ENCODE data around the gene UNKL.

DNA sequence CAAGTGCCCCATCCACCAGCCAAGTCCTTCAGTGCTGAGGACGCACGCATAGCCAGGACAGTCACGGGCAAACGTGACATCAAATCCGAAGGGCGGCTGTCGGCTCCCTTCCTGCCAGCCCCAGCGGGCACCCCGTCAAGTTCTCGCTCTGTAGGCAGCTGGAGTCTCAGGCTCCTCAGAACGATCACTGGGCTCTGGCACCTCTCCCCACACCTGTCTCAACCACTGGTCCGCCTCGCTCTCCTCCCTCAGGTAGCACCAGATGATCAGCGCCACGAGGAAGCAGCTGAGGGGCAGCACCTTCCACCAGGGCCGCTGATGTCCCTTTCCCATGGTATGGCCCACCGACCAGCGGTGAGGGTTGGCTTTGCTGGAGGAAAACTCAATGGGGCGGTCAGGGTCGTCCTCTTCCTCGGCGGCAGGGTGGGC lies 5.6 kb upstream of the UNKL start:
- TF ChIP-seq, protein P1, sequence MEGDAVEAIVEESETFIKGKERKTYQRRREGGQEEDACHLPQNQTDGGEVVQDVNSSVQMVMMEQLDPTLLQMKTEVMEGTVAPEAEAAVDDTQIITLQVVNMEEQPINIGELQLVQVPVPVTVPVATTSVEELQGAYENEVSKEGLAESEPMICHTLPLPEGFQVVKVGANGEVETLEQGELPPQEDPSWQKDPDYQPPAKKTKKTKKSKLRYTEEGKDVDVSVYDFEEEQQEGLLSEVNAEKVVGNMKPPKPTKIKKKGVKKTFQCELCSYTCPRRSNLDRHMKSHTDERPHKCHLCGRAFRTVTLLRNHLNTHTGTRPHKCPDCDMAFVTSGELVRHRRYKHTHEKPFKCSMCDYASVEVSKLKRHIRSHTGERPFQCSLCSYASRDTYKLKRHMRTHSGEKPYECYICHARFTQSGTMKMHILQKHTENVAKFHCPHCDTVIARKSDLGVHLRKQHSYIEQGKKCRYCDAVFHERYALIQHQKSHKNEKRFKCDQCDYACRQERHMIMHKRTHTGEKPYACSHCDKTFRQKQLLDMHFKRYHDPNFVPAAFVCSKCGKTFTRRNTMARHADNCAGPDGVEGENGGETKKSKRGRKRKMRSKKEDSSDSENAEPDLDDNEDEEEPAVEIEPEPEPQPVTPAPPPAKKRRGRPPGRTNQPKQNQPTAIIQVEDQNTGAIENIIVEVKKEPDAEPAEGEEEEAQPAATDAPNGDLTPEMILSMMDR (IDR thresholded peaks at IDR 0.05) = no peak
- no peak for TF ChIP-seq POLR2A (IDR thresholded peaks at IDR 0.05)
